GM21515 (cell line): ENCODE results near the gene C9orf72.
"Not testable (repeated sequence)": the region's sequence is repeated elsewhere in the genome, so short reads cannot be mapped to it uniquely, and the experiment has no call there.

ENCODE experiments used
- ATAC-seq: cut with Tn5 transposase; IDR thresholded peaks from one replicate; pipeline ENCODE4 v1.9.1; 2021; ENCODE audit not compliant: unreplicated experiment

Gene C9orf72, protein sequence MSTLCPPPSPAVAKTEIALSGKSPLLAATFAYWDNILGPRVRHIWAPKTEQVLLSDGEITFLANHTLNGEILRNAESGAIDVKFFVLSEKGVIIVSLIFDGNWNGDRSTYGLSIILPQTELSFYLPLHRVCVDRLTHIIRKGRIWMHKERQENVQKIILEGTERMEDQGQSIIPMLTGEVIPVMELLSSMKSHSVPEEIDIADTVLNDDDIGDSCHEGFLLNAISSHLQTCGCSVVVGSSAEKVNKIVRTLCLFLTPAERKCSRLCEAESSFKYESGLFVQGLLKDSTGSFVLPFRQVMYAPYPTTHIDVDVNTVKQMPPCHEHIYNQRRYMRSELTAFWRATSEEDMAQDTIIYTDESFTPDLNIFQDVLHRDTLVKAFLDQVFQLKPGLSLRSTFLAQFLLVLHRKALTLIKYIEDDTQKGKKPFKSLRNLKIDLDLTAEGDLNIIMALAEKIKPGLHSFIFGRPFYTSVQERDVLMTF

GRCh38 chr9:27572918-27573633 is at the start of gene C9orf72:
Gene C9orf72, minus strand, starts transcription at chr9:27573481. Its CDS starts 6,361 bp downstream, at chr9:27567120.
- ATAC-seq = peak; percentile 53

- no peak for ATAC-seq
Observed at GRCh38 chr9:27622693-27623340, 49.5 kb upstream of the C9orf72 start.

DNA sequence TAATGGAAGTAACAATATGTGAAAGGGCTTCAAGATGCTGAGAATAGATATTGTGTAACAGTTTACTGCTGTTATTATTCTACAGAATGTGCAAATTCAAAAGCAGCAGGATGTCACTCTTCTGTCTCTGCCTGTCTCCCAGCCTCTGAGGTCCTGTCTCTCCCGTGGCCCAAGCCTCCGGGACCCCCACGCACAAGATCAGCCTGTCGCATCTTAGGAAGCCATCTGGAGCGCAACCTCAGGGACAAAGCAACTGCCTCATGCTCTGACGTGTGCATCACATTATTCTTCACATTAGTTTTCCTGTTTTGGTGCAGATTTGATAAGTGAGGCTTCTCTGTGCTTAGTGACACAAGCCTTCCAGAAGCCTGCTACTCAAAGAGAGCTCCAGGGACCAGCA is 46.5 kb upstream of the C9orf72 start:
- no peak for ATAC-seq

GRCh38 chr9:27618066-27618465 is 44.8 kb upstream of the C9orf72 start:
- ATAC-seq = no peak

DNA sequence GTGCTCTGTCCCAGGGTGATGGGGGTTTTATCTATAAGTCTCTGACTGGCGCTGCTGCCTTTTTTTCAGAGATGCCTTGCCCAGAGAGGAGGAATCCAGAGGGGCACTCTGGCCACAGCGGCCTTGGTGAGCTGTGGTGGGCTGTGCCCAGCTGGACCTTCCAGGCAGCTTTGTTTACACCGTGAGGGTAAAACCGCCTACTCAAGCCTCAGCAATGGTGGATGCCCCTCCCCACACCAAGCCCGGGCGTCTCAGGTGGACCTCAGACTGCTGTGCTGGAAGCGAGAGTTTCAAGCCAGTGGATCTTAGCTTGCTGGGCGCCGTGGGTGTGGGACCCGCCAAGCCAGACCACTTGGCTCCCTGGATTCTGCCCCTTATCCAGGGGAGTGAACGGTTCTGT is 41.3 kb upstream of the C9orf72 start:
- no peak for ATAC-seq

- ATAC-seq = not testable (repeated sequence)
Observed at GRCh38 chr9:27612036-27612435, 38.8 kb upstream of the C9orf72 start.

GRCh38 chr9:27610622-27611021 is 37.3 kb upstream of the C9orf72 start:
- no peak for ATAC-seq

DNA sequence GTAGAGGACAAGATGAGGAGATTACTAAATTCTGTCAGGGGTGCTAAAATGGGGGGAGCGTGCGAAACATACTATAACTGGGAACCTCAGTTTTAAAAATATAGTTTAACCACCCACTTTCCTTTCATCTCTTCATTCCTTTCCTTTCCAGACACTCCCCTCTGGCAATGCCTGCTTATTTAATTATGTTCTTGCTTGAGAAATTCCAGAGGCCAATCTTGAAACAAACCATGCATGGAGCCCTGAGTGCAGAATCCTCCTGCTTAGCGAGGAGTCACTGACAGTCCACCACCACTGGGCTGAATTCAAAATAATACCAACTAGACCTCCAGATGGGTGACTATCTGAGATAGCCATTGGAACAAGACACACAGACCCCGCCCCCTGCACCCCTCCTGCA is 29.7 kb upstream of the C9orf72 start:
- ATAC-seq = no peak

DNA sequence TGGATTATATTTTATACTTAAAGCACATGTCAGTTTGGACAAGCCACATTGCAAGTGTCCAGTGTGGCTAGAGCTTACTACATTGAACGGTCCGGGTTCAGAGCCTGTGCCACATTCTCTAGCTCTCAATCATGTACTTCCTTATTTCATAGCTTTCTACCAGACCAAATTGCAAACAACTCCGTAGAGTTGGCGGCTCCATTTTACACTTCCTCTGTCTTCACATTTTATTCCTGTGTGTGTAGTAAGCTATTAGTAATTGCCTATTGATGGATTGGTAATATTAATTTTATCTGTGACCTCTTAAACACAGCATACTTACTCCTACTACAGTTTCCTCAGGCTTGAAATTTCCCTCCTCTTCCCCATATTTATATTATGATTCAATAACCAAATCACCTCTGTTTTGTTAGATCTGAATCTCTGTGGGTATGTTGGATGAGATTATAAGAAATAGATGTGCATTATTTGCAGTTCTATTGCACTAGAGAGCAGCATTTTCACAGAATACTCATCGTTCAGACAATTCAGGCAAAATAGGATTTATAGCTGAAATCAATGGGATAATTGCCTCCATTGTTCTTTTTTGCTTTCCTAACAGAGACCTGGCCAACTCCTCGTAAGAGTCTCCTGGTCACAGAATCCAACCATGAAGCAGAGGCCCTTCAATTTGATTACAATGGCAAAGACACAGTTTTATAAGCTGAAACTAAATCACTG is 29.0 kb upstream of the C9orf72 start:
- ATAC-seq = no peak

DNA sequence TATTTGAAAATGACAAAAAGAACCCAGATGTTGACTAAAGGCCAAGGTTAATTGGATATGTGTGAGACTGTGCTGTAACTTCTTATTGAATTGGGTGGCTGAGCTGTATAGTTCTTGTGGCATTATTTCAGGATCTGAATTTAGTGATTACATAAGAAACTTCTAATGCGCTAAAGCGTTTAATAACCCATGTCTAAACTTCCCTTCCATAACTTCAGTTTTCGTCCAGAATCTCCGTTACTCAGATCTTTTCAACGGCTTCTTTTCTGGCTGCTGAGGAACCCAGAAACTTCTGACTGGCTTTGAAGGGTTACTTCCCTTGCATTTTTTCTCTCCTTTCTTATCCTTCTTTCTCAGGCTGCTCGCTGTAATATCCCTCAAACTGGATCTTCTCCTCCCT is 28.1 kb upstream of the C9orf72 start:
- ATAC-seq = no peak

DNA sequence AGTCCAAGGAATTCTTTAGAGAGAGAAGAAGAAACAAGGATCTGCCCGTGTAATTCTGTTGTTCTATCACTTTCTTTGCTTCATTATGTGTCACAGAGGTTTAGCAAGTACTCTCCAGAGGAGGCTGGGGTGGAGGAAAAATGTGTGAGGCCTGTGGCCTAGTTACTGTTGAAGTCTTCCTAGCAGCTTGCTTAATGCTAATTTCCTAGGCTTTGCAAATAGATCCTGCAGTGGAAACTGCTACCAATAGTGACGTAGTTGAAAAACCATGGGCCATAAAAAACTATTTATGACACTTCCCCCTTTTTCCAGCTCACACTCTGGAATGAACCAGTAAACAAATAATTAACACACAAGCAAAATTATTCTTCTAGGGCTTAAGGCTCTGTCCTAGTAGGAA is 27.0 kb upstream of the C9orf72 start:
- no peak for ATAC-seq

GRCh38 chr9:27599870-27600238 is 26.6 kb upstream of the C9orf72 start:
- no peak for ATAC-seq

DNA sequence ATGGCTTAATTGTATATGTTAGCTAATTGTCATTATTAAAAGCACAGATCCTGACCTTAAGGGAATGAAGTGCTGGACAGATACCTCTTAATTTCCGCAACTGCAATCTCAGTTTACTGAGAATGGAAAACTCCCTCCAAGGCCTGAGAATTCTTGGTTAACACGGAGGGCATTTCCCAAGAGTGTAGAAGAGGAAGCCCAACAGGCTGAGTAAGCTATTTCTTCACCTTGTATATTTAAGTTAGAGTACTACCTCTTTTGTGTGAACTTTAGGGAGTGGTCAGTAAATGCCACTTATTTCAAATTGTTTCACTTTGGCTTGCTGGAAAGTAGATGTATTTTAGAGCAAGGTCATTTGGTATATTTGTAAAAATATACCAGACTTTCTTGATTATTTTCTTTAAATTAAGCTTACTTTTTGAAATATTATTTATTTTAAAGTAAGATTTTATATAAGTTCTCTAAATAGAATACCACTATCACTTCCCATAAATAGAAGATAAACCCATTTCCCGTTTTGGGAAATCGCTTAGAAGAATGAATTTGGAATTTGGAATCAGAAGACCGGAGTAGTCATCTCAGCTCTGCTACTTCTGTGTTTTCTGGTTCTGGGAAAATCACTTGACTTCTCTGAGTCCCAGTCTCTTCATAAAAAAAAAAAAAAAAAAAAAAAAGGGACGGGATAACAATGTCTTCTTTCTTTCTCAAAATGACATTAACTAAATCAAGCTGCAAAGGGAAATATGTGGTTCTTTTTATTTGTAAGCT is 26.0 kb upstream of the C9orf72 start:
- no peak for ATAC-seq

GRCh38 chr9:27595733-27596132 is 22.5 kb upstream of the C9orf72 start:
- ATAC-seq = no peak

DNA sequence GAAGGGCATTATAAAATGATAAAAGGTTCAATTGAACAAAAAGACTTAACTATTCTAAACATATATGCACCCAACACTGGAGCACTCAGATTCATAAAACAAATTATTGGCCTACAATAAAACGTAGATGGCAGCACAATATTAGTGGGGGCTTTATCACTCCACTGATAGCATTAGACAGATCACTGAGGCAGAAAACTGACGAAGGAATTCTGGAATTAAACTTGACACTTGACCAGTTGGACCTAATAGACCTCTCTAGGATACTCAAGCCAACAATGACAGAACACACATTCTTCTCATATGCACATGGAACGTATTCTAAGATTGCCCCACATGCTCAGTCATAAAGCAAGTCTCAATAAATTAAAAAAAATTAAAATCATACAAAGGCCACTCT is 18.4 kb upstream of the C9orf72 start:
- ATAC-seq = no peak

DNA sequence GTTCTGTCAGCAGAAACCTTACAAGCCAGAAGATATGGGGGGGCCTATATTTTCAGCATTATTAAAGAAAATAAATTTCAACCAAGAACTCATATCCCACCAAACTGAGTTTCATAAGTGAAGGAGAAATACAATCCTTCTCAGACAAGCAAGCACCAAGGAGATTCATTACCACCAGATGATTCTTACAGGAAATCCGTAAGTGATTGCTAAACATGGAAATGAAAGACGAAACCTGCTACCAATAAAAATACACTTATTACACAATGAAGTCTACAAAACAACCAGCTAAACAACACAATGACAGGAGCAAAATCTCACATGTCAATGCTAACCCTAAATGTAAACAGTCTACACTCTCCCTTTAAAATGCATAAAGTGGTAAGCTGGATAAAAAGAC is 17.8 kb upstream of the C9orf72 start:
- no peak for ATAC-seq

DNA sequence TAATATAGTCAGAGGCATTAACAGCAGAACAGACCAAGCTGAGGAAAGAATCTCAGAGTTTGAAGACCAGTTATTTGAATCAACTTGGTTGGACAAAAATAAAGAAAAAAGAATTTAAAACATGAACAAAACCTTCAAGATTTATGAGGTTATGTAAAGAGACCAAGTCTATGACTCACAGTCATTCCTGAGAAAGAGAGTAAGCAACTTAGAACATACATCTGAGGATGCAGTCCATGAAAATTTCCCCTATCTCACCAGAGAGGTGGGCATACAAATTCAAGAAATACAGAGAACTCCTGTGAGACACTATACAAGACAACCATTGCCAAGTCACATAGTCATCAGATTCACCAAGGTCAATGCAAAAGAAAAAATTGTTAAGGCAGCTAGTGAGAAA is 17.4 kb upstream of the C9orf72 start:
- no peak for ATAC-seq

DNA sequence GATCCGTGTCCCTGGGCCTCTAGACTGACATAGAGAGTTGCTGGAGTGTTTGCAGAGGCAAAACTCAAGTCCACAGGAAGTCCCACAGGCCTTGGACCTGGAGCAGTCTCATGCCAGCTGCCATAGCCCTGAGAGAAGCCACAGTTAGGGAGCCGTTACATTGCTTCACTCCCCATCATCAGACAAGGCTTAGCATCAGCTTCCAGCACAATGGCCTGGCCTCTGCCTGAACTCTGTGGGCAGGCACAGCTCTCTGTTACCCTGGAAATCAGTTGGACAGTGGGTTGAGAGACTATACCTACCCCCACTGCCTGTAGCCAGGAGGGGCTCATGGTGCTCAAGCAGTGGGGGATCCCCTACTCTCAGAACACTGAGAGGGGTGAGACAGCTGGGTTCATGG is 16.2 kb upstream of the C9orf72 start:
- ATAC-seq = no peak

GRCh38 chr9:27586304-27586703 is 13.0 kb upstream of the C9orf72 start:
- ATAC-seq = no peak

- ATAC-seq = no peak
Observed at GRCh38 chr9:27584931-27585330, 11.7 kb upstream of the C9orf72 start.
